KMS-11 (cell line): ENCODE data around the gene CLPSL1.

Experiments used
- H2AFZ ChIP-seq: fragments of 200-600 bp; sonication (generic); 2 replicates; pipeline ENCODE4 v1.6.1; 2016; ENCODE audit warnings: antibody characterized with exemption, mixed run types, low read depth
- H3K27ac ChIP-seq: fragments of 200-600 bp; sonication (generic); 2 replicates; pipeline ENCODE4 v1.6.1; 2016; ENCODE audit warnings: mild to moderate bottlenecking, mixed run types
- H3K27me3 ChIP-seq: fragments of 200-600 bp; sonication (generic); 2 replicates; pipeline ENCODE4 v1.6.1; 2017; ENCODE audit warnings: mild to moderate bottlenecking, low read depth, mixed run types, moderate library complexity; ENCODE audit not compliant: insufficient read depth
- H3K36me3 ChIP-seq: fragments of 200-600 bp; sonication (generic); 2 replicates; pipeline ENCODE4 v1.6.1; 2017; ENCODE audit warnings: mild to moderate bottlenecking, mixed run types; ENCODE audit not compliant: insufficient read depth
- H3K4me1 ChIP-seq: fragments of 200-600 bp; sonication (generic); 2 replicates; pipeline ENCODE4 v1.6.1; 2016; ENCODE audit warnings: mild to moderate bottlenecking, low read depth, mixed run types; ENCODE audit not compliant: poor library complexity, severe bottlenecking
- H3K4me2 ChIP-seq: fragments of 200-600 bp; sonication (generic); 2 replicates; pipeline ENCODE4 v1.7.0; 2016; ENCODE audit warnings: mild to moderate bottlenecking, mixed run types
- H3K4me3 ChIP-seq: fragments of 200-600 bp; sonication (generic); IDR thresholded peaks from 2 replicates; pipeline ENCODE4 v1.6.1; 2017; ENCODE audit warnings: low read depth, low read length, mixed read lengths; ENCODE audit not compliant: insufficient read depth
- H3K79me2 ChIP-seq: fragments of 200-600 bp; sonication (generic); 2 replicates; pipeline ENCODE4 v1.6.1; 2016; ENCODE audit warnings: low read depth, mixed run types; ENCODE audit not compliant: insufficient read depth
- H3K9ac ChIP-seq: fragments of 200-600 bp; sonication (generic); 2 replicates; pipeline ENCODE4 v1.6.1; 2016; ENCODE audit warnings: mild to moderate bottlenecking, mixed run types
- H4K20me1 ChIP-seq: fragments of 200-600 bp; sonication (generic); 2 replicates; pipeline ENCODE4 v1.6.1; 2016; ENCODE audit warnings: mild to moderate bottlenecking, mixed run types; ENCODE audit not compliant: insufficient read depth
- CTCF ChIP-seq: fragments of 200-600 bp; sonication (generic); conservative IDR thresholded peaks from 2 replicates; pipeline ENCODE4 v1.6.1; 2017; ENCODE audit warnings: low read depth, mild to moderate bottlenecking, antibody characterized with exemption, low read length, moderate library complexity, mixed read lengths

CLPSL1 gene

GRCh38 chr6:35747877-35748276 lies 32.9 kb upstream of the CLPSL1 start:
- no peak for TF ChIP-seq CTCF
- Histone ChIP-seq H2AFZ (no peak overlapping the region), H3K27ac (no peak overlapping the region), H3K4me2 (no peak overlapping the region), H3K9ac (no peak overlapping the region), H3K36me3 (no peaks in the 10 kb centered on the region), H4K20me1 (no peaks in the 10 kb centered on the region), H3K79me2 (no peaks in the 10 kb centered on the region), H3K27me3 (no peaks in the 10 kb centered on the region), H3K4me1 (no peaks in the 10 kb centered on the region), H3K4me3 (no peak overlapping the region)

- no peak overlapping the region for H3K4me3 ChIP-seq
- no peak overlapping the region for H3K4me2 ChIP-seq
- no peak overlapping the region for H3K27ac ChIP-seq
- no peak overlapping the region for H2AFZ ChIP-seq
- no peaks in the 10 kb centered on the region for H3K79me2 ChIP-seq
- no peak overlapping the region for H3K9ac ChIP-seq
- H3K27me3 ChIP-seq = no peaks in the 10 kb centered on the region
- no peaks in the 10 kb centered on the region for H3K36me3 ChIP-seq
- no peaks in the 10 kb centered on the region for H3K4me1 ChIP-seq
- H4K20me1 ChIP-seq = no peaks in the 10 kb centered on the region
- no peak for TF ChIP-seq CTCF
These were observed 30.3 kb upstream of the CLPSL1 start for GRCh38 chr6:35750557-35750956.

GRCh38 chr6:35751594-35751993 lies 29.2 kb upstream of the CLPSL1 start:
- Histone ChIP-seq H3K4me3 (no peak overlapping the region), H3K27me3 (no peaks in the 10 kb centered on the region), H3K27ac (no peak overlapping the region), H2AFZ (no peak overlapping the region), H3K36me3 (no peaks in the 10 kb centered on the region), H3K4me2 (no peak overlapping the region), H3K9ac (no peak overlapping the region), H4K20me1 (no peaks in the 10 kb centered on the region), H3K4me1 (no peaks in the 10 kb centered on the region), H3K79me2 (no peaks in the 10 kb centered on the region)
- no peak for TF ChIP-seq CTCF

GRCh38 chr6:35752330-35752729 lies 28.5 kb upstream of the CLPSL1 start:
- no peaks in the 10 kb centered on the region for H3K36me3 ChIP-seq
- H3K9ac ChIP-seq = no peak overlapping the region
- H2AFZ ChIP-seq = no peak overlapping the region

More at GRCh38 chr6:35752330-35752729, 28.5 kb upstream of the CLPSL1 start:
- no peaks in the 10 kb centered on the region for H4K20me1 ChIP-seq
- H3K27ac ChIP-seq = no peak overlapping the region
- no peak for TF ChIP-seq CTCF
- H3K27me3 ChIP-seq = no peaks in the 10 kb centered on the region
- H3K79me2 ChIP-seq = no peaks in the 10 kb centered on the region
- H3K4me1 ChIP-seq = no peaks in the 10 kb centered on the region
- H3K4me3 ChIP-seq = no peak overlapping the region
- no peak overlapping the region for H3K4me2 ChIP-seq
